Caco-2 (cell line): ENCODE results near the gene APOH. TPM values are rescaled to one million over a fixed set of nuclear protein-coding genes. Genes with fewer than 3 reads are reported as not detected.

ENCODE experiments used
- Bru-seq: library from RNA; stranded (reverse); fragments of 400-500 nt; gene quantifications from one replicate; lab custom pipeline; 2021; lab: Mats Ljungman, UMichigan
- BruChase-seq, 2 experiments: library from RNA; stranded (reverse); fragments of 400-500 nt; gene quantifications; one replicate each; lab custom pipeline; 2021; lab: Mats Ljungman, UMichigan
- BruUV-seq: library from RNA; stranded (reverse); fragments of 400-500 nt; replicated peaks from 2 replicates; lab custom pipeline; 2021; lab: Mats Ljungman, UMichigan
- CTCF ChIA-PET: fragments of 300-600 bp; sonication (Branson Sonifier 250); formaldehyde crosslinking; loops from one replicate; lab custom pipeline; 2022; ENCODE audit warnings: antibody characterized with exemption; lab: Charles Lee
- POLR2A ChIA-PET: fragments of 300-600 bp; sonication (Branson Sonifier 250); formaldehyde crosslinking; loops from one replicate; lab custom pipeline; 2022; ENCODE audit warnings: antibody characterized with exemption; lab: Charles Lee
- DNase-seq, 2 experiments: peaks; one replicate each; pipeline versions ENCODE4 v3.0.0 to v3.0.0-alpha.2; 2020 to 2022
- H3K27me3 ChIP-seq: replicated peaks from 2 replicates; pipeline ENCODE4 v1.6.0; 2011; ENCODE audit warnings: low read length; ENCODE audit not compliant: control insufficient read depth, insufficient read depth
- H3K36me3 ChIP-seq: 2 replicates; pipeline ENCODE4 v1.5.1; 2011; ENCODE audit warnings: low read length; ENCODE audit not compliant: control insufficient read depth, insufficient read depth
- H3K4me1 ChIP-seq: fragments of 250-450 bp; sonication (Bioruptor Pico); 2 replicates; pipeline ENCODE4 v1.5.1; 2020; ENCODE audit warnings: mild to moderate bottlenecking
- H3K4me3 ChIP-seq: 2 replicates; pipeline ENCODE4 v1.5.1; 2011; ENCODE audit warnings: low read depth, mild to moderate bottlenecking, control low read depth, low read length
- H3K9me3 ChIP-seq: fragments of 250-450 bp; sonication (Bioruptor Pico); 2 replicates; pipeline ENCODE4 v1.5.1; 2020; ENCODE audit warnings: mild to moderate bottlenecking, moderate library complexity
- H3K27ac Mint-ChIP-seq: one replicate; pipeline ENCODE4 v1.8.0; 2022; ENCODE audit warnings: mixed read lengths; ENCODE audit not compliant: unreplicated experiment
- H3K27me3 Mint-ChIP-seq: one replicate; pipeline ENCODE4 v1.8.0; 2022; ENCODE audit warnings: mixed read lengths; ENCODE audit not compliant: insufficient read depth, unreplicated experiment
- H3K36me3 Mint-ChIP-seq: one replicate; pipeline ENCODE4 v1.8.0; 2022; ENCODE audit warnings: mild to moderate bottlenecking, mixed read lengths; ENCODE audit not compliant: insufficient read depth, unreplicated experiment
- H3K4me1 Mint-ChIP-seq: one replicate; pipeline ENCODE4 v1.8.0; 2022; ENCODE audit warnings: low read depth, mixed read lengths; ENCODE audit not compliant: unreplicated experiment
- H3K4me3 Mint-ChIP-seq: one replicate; pipeline ENCODE4 v1.8.0; 2022; ENCODE audit warnings: mild to moderate bottlenecking, moderate library complexity, mixed read lengths; ENCODE audit not compliant: unreplicated experiment
- H3K9me3 Mint-ChIP-seq: one replicate; pipeline ENCODE4 v1.8.0; 2022; ENCODE audit warnings: mixed read lengths; ENCODE audit not compliant: unreplicated experiment
- intact Hi-C: fragments of 100-400 bp; cut with micrococcal nuclease; formaldehyde crosslinking; loops from one replicate; pipeline ENCODE4 v1.10.0; 2022; ENCODE audit not compliant: unreplicated experiment
- long read RNA-seq: library from polyadenylated mRNA; stranded (forward); transcript quantifications from one replicate; pipeline ENCODE4 v2.0.0, GENCODE V29; 2022
- total RNA-seq: library from RNA; stranded (reverse); gene quantifications from 2 replicates; pipeline ENCODE4 v1.2.3, GENCODE V29; 2022
- TF ChIP-seq, protein P1 (sequence below), 2 experiments: fragments of 200-600 bp in 1 of 2; IDR thresholded peaks; 1 replicate in 1 of 2; 2 replicates in 1 of 2; pipeline versions ENCODE4 v1.5.1 to v1.8.0; 2011 to 2022; ENCODE audit warnings: antibody characterized with exemption in 1 of 2, control low read depth in 1 of 2, inconsistent platforms in 1 of 2, low read depth in 1 of 2, low read length in 1 of 2, mild to moderate bottlenecking in 1 of 2, moderate library complexity in 1 of 2; ENCODE audit not compliant: insufficient read depth in 1 of 2, severe bottlenecking in 1 of 2, unreplicated experiment in 1 of 2

Gene APOH, protein sequence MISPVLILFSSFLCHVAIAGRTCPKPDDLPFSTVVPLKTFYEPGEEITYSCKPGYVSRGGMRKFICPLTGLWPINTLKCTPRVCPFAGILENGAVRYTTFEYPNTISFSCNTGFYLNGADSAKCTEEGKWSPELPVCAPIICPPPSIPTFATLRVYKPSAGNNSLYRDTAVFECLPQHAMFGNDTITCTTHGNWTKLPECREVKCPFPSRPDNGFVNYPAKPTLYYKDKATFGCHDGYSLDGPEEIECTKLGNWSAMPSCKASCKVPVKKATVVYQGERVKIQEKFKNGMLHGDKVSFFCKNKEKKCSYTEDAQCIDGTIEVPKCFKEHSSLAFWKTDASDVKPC
- total RNA-seq (135 and 139 TPM in 2 replicates), Bru-seq, nascent RNA (percentile 66 among the genes with signal in this experiment), BruChase-seq, experiment 1, labeled RNA remaining after a 2-hour chase (percentile 70 among the genes with signal in this experiment), BruChase-seq, experiment 2, labeled RNA remaining after a 6-hour chase (percentile 82 among the genes with signal in this experiment)
- long read RNA-seq, transcript APOH-201 (8 exons, 1,176 nt) = major isoform, 221 of 234 reads
- long read RNA-seq, partial matches to known transcripts = 6 of 234 reads
- long read RNA-seq, other reads (novel, unspliced or antisense) = 7 of 234 reads

DNA sequence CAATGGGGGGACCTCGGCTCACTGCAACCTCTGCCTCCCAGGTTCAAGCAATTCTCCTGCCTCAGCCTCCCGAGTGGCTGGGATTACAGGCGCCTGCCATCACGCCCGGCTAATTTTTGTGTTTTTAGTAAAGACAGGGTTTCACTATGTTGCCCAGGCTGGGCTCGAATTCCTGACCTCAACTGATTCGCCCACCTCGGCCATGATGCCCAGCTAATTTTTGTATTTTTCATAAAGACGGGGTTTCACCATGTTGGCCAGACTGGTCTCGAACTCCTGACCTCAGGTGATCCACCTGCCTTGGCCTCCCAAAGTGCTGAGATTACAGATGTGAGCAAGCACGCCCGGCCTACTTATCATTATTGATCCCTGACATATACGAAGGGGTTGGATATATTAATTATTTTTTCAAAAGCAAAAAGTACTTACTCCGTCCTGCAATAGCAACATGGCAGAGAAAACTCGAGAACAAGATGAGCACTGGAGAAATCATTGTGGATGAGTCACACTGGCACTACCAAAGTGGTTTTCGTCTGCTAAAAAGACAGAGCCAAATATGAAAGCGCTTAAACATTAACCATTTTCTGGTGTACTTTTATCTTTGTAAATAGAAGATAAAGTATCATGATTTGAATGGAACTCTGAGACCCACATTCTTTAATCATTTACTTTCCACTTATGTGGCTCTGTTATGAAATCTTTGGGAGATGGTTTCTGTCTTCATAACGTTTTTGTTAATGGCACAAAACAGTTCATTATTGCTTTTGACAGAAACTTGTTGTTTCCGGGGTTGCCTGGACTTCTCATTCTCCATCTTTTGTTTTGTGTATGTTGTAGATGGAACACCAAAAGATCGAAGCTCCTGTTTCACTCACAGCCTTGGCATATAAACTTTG, at the start of gene APOH:
APOH (minus strand) TSS at position 529 of the 896 bp plus-strand sequence; CDS start at position 493, 36 bp downstream.
- intact Hi-C loops = no loop called here
- Mint-ChIP-seq H3K36me3 (peaks cover 6% of the 10 kb centered on the region), H3K9me3 (peaks cover 9% of the 10 kb centered on the region), H3K4me1 (peaks cover 35% of the 10 kb centered on the region), H3K27me3 (no peaks in the 10 kb centered on the region), H3K4me3 (peak within 1 kb of the TSS; percentile 50), H3K27ac (peak within 1 kb of the TSS; percentile 10)
- POLR2A ChIA-PET = no interaction called here
- H3K27me3 ChIP-seq = no peaks in the 10 kb centered on the region
- peak; percentile 55 to 65 for DNase-seq
- peaks cover 1% of the 10 kb centered on the region; the same call in 1 of the 2 replicates for H3K36me3 ChIP-seq
- TF ChIP-seq, protein P1, sequence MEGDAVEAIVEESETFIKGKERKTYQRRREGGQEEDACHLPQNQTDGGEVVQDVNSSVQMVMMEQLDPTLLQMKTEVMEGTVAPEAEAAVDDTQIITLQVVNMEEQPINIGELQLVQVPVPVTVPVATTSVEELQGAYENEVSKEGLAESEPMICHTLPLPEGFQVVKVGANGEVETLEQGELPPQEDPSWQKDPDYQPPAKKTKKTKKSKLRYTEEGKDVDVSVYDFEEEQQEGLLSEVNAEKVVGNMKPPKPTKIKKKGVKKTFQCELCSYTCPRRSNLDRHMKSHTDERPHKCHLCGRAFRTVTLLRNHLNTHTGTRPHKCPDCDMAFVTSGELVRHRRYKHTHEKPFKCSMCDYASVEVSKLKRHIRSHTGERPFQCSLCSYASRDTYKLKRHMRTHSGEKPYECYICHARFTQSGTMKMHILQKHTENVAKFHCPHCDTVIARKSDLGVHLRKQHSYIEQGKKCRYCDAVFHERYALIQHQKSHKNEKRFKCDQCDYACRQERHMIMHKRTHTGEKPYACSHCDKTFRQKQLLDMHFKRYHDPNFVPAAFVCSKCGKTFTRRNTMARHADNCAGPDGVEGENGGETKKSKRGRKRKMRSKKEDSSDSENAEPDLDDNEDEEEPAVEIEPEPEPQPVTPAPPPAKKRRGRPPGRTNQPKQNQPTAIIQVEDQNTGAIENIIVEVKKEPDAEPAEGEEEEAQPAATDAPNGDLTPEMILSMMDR (IDR thresholded peaks at IDR 0.05; ENCODE audit: insufficient read depth in 1 of 2, low read depth in 1 of 2, low read length in 1 of 2, severe bottlenecking in 1 of 2, unreplicated experiment in 1 of 2) = no peak
- peak within 1 kb of the TSS; percentile 21; the same call in 1 of the 2 replicates for H3K4me3 ChIP-seq
- H3K4me1 ChIP-seq = peaks cover 34% of the 10 kb centered on the region
- BruUV-seq = no TSS peak
- CTCF ChIA-PET = interaction anchor here (0.5 kb wide), 1 partner anchor 73 kb away, joined by 3 read pairs; no protein-coding TSS in a partner anchor
- H3K9me3 ChIP-seq = no peaks in the 10 kb centered on the region

DNA sequence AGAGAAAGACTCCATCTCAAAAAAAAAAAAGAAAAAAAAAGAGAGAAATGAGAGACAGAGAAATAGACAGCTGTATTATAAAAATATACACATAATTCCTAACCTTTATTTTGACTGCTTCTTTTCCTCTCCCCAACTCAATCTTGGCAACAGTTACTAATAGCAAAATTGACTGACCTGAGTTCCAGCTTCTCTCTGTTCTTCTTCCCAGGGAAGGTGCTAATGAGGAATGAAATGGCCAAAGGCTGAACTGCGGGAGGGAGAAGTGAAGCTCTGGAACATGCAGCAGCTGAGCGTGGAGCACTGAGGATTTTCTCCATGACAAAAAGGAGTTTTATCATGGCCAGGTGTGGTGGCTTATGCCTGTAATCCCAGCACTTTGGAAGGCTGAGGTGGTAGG, 48.0 kb upstream of the APOH start:
- H3K4me1 ChIP-seq = peaks cover 7% of the 10 kb centered on the region; the same call in 1 of the 2 replicates
- TF ChIP-seq, protein P1 (IDR thresholded peaks at IDR 0.05; ENCODE audit: insufficient read depth in 1 of 2, low read depth in 1 of 2, low read length in 1 of 2, severe bottlenecking in 1 of 2, unreplicated experiment in 1 of 2) = no peak
- H3K9me3 Mint-ChIP-seq = no peaks in the 10 kb centered on the region
- H3K4me3 ChIP-seq = no peak overlapping the region
- no peaks in the 10 kb centered on the region for H3K9me3 ChIP-seq
- no peaks in the 10 kb centered on the region for H3K27me3 Mint-ChIP-seq
- no peak for DNase-seq
- BruUV-seq = no TSS peak
- intact Hi-C loops = no loop called here
- H3K4me3 Mint-ChIP-seq = no peak overlapping the region
- H3K27ac Mint-ChIP-seq = no peak overlapping the region
- H3K36me3 Mint-ChIP-seq = no peaks in the 10 kb centered on the region
- no peaks in the 10 kb centered on the region for H3K36me3 ChIP-seq
- H3K27me3 ChIP-seq = no peaks in the 10 kb centered on the region; the same call in 1 of the 2 replicates
- no peaks in the 10 kb centered on the region for H3K4me1 Mint-ChIP-seq
- CTCF ChIA-PET = interaction anchor here (0.6 kb wide), 2 partner anchors 25 to 47 kb away, joined by 3 read pairs; no protein-coding TSS in a partner anchor
- POLR2A ChIA-PET = no interaction called here
